ENCODE results near the gene C1orf94.

DNA sequence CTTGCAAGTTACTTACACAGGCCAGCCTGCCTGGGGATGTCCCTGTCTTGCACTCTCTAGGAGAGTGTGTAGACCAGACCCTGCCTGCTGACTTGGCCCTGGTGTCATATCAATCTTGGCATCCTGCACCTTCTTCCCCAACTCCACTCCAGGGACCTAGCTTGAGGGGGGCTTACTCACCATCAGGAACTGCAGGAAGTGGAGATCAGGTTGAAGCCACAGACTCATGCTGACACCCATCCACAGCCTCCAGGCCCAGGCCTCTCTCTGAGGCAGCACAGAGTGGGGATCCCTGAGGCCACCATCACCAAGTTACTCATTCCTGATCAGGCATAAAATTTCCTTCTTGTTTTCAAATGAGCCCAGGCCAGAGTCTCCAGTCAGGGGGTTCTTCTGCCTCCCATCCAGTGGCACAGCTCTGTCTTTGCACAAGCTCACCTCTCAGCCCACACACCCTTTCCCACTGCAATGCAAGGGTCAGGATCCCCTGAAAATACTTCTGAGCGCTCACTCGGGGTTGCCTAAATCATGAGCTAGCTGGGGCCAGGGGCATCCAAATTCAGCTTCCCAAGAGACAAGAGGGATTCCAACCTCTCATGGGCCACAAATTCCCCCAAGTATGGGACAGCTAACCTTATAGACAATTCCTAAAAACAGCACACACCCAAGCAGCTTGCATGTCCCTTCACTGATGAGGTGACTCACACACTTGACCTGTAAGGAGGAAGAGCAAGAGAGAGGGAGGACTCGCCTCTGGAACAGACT, 45.1 kb upstream of the C1orf94 start:
- no peak for TF ChIP-seq EP300 (IDR thresholded peaks at IDR 0.05)
- TF ChIP-seq, protein P1, sequence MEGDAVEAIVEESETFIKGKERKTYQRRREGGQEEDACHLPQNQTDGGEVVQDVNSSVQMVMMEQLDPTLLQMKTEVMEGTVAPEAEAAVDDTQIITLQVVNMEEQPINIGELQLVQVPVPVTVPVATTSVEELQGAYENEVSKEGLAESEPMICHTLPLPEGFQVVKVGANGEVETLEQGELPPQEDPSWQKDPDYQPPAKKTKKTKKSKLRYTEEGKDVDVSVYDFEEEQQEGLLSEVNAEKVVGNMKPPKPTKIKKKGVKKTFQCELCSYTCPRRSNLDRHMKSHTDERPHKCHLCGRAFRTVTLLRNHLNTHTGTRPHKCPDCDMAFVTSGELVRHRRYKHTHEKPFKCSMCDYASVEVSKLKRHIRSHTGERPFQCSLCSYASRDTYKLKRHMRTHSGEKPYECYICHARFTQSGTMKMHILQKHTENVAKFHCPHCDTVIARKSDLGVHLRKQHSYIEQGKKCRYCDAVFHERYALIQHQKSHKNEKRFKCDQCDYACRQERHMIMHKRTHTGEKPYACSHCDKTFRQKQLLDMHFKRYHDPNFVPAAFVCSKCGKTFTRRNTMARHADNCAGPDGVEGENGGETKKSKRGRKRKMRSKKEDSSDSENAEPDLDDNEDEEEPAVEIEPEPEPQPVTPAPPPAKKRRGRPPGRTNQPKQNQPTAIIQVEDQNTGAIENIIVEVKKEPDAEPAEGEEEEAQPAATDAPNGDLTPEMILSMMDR (IDR thresholded peaks at IDR 0.05), result no peak

All from ovary (tissue), 3 donors.